Lung (tissue), 12 donors: ENCODE measurements around the gene TMEM203. TPM values are rescaled to one million over a fixed set of nuclear protein-coding genes. Genes with fewer than 3 reads are reported as not detected.

ENCODE experiments used
- ATAC-seq: fragments of 200-7000 bp; cut with Tn5 transposase; one replicate; pipeline ENCODE4 v1.9.1; 2020; ENCODE audit warnings: moderate number of reproducible peaks; ENCODE audit not compliant: insufficient read depth, low FRiP score
- DNase-seq, 3 donors: peaks; one replicate each; pipeline ENCODE4 v3.0.0-alpha.2; 2013 to 2017
- H3K27ac ChIP-seq, 2 donors: one replicate each; pipeline ENCODE4 v1.5.1; 2013; ENCODE audit warnings: mild to moderate bottlenecking in 2 of 2, moderate library complexity in 2 of 2, control low read depth in 1 of 2, inconsistent platforms in 1 of 2, low read depth in 1 of 2, low read length in 1 of 2
- H3K27me3 ChIP-seq, 3 donors: one replicate each; pipeline ENCODE4 v1.5.1; 2013; ENCODE audit warnings: low read length in 2 of 3; ENCODE audit not compliant: control insufficient read depth in 3 of 3, insufficient read depth in 3 of 3
- H3K36me3 ChIP-seq, 4 donors: one replicate each; pipeline ENCODE4 v1.5.1; 2013; ENCODE audit warnings: low read length in 4 of 4, mild to moderate bottlenecking in 1 of 4, moderate library complexity in 1 of 4; ENCODE audit not compliant: control insufficient read depth in 4 of 4, insufficient read depth in 4 of 4
- H3K4me1 ChIP-seq, 5 donors: one replicate each; pipeline ENCODE4 v1.5.1; 2013; ENCODE audit warnings: low read length in 5 of 5, mild to moderate bottlenecking in 2 of 5, moderate library complexity in 1 of 5; ENCODE audit not compliant: control insufficient read depth in 5 of 5, insufficient read depth in 5 of 5
- H3K4me3 ChIP-seq: one replicate; pipeline ENCODE4 v1.5.1; 2013; ENCODE audit warnings: mild to moderate bottlenecking, control low read depth, moderate library complexity
- H3K9ac ChIP-seq, 2 donors: one replicate each; pipeline ENCODE4 v1.5.1; 2013; ENCODE audit warnings: low read length in 2 of 2, control low read depth in 1 of 2; ENCODE audit not compliant: insufficient read depth in 1 of 2
- H3K9me3 ChIP-seq, 4 donors: one replicate each; pipeline ENCODE4 v1.5.1; 2013; ENCODE audit warnings: low read length in 3 of 4, mild to moderate bottlenecking in 1 of 4, moderate library complexity in 1 of 4; ENCODE audit not compliant: control insufficient read depth in 4 of 4, insufficient read depth in 3 of 4
- CTCF ChIP-seq: IDR thresholded peaks from 2 replicates; pipeline ENCODE4 v1.5.1; 2012; ENCODE audit warnings: mild to moderate bottlenecking; ENCODE audit errors: control extremely low read depth, extremely low read depth
- WGBS, 2 donors: extraction: QIAGEN DNeasy Blood & Tissue Kit; methylation state at CpG; one replicate each; pipeline ENCODE4 v1.1.7; 2013; 5-methylcytosine and 5-hydroxymethylcytosine counted together
- polyA plus RNA-seq, 2 donors: library from polyadenylated mRNA; stranded (reverse); fragments of 200-250 nt; gene quantifications; one replicate each; pipeline ENCODE4 v1.2.1, GENCODE V29; 2013
- total RNA-seq, 2 donors: library from RNA; depleted of rRNA in 1 of 2; stranded (reverse); fragments of >200 nt in 1 of 2; gene quantifications; one replicate each; pipeline ENCODE4 v1.2.1, GENCODE V29; 2014 to 2021
- donor health status: control.
- donor health status: control.
- donor health status: Bipolar disorder and iron deficiency.
- donor health status: healthy.
- donor health status: DM: yes; HTN: yes; CAD: no.

TMEM203 gene
- total and polyA plus RNA-seq, 4 donors: 26.0 to 39.3 (median 33.8) TPM

GRCh38 chr9:137178939-137179630, 26.4 kb downstream of the TMEM203 start:
- ATAC-seq: no peak
- Histone ChIP-seq H3K36me3 (peaks cover 8 to 65% (median 24%) of the 10 kb centered on the region in 4 donors), H3K4me1 (peaks cover 0 to 5% (median 0%) of the 10 kb centered on the region in 5 donors), H3K27ac (no peak overlapping the region), H3K9ac (no peak overlapping the region), H3K9me3 (peaks cover 0 to 2% (median 0%) of the 10 kb centered on the region in 4 donors), H3K4me3 (no peak overlapping the region), H3K27me3 (no peaks in the 10 kb centered on the region)
- DNase-seq: no peak
- no peak for TF ChIP-seq CTCF
- WGBS, 2 donors: 91 to 94% methylated on average over 19 of the region's 19 CpGs

GRCh38 chr9:137178201-137178938, 27.1 kb downstream of the TMEM203 start:
- Histone ChIP-seq H3K9me3 (peaks cover 0 to 2% (median 0%) of the 10 kb centered on the region in 4 donors), H3K36me3 (peaks cover 8 to 58% (median 17%) of the 10 kb centered on the region in 4 donors), H3K4me3 (no peak overlapping the region)

GRCh38 chr9:137176302-137177182, 28.9 kb downstream of the TMEM203 start:
- Histone ChIP-seq H3K4me1 (peaks cover 0 to 5% (median 0%) of the 10 kb centered on the region in 5 donors), H3K9ac (no peak overlapping the region), H3K4me3 (no peak overlapping the region), H3K36me3 (peaks cover 0 to 43% (median 7%) of the 10 kb centered on the region in 4 donors), H3K27me3 (no peaks in the 10 kb centered on the region), H3K9me3 (no peaks in the 10 kb centered on the region), H3K27ac (no peak overlapping the region)
- DNase-seq: no peak
- TF ChIP-seq CTCF: no peak
- WGBS, 2 donors: 60 to 62% methylated on average over 17 of the region's 17 CpGs
- no peak for ATAC-seq

More at GRCh38 chr9:137178201-137178938, 27.1 kb downstream of the TMEM203 start:
- DNase-seq: no peak
- Histone ChIP-seq H3K27ac (no peak overlapping the region), H3K9ac (no peak overlapping the region), H3K27me3 (no peaks in the 10 kb centered on the region), H3K4me1 (peaks cover 0 to 5% (median 0%) of the 10 kb centered on the region in 5 donors)
- TF ChIP-seq CTCF: no peak
- 92 to 93% methylated on average over 23 of the region's 23 CpGs for WGBS, 2 donors
- no peak for ATAC-seq
